Measurements from ENCODE around the gene BRCC3.

BRCC3 gene

GRCh38 chrX:155070975-155071693 lies at the start of gene BRCC3, which contains the start of the genes CMC4 and MTCP1:
BRCC3 (plus strand) TSS chrX:155071508; CDS start chrX:155071528, 20 bp downstream.
CMC4 (minus strand) TSS chrX:155071136; CDS start chrX:155064023, 7,113 bp downstream.
MTCP1 (minus strand) TSS chrX:155071136; CDS start chrX:155066010, 5,126 bp downstream.
- DNase-seq: peak; percentile 86

- no peak for DNase-seq
Measured at GRCh38 chrX:155022585-155022984, 48.7 kb upstream of the BRCC3 start, which contains the start of gene F8. F8 (minus strand) TSS chrX:155022723; CDS start chrX:155022552, 171 bp downstream.

- DNase-seq: no peak
Measured at GRCh38 chrX:155023907-155024833, 47.1 kb upstream of the BRCC3 start.

- no peak for DNase-seq
Measured at GRCh38 chrX:155026420-155026726, 44.9 kb upstream of the BRCC3 start.

- DNase-seq: peak; percentile 80
Measured at GRCh38 chrX:155026727-155027508, 44.4 kb upstream of the BRCC3 start, which contains the start of gene FUNDC2. FUNDC2 (plus strand) TSS chrX:155026844; CDS start chrX:155026939, 95 bp downstream.

- DNase-seq: peak; percentile 12
Measured at GRCh38 chrX:155027509-155028066, 43.7 kb upstream of the BRCC3 start.

GRCh38 chrX:155028129-155028528 lies 43.2 kb upstream of the BRCC3 start:
- no peak for DNase-seq

GRCh38 chrX:155028877-155029291 lies 42.4 kb upstream of the BRCC3 start:
- no peak for DNase-seq

- DNase-seq: no peak
Measured at GRCh38 chrX:155031657-155032056, 39.7 kb upstream of the BRCC3 start.

GRCh38 chrX:155035688-155036087 lies 35.6 kb upstream of the BRCC3 start:
- DNase-seq: no peak

- no peak for DNase-seq
Measured at GRCh38 chrX:155046129-155046810, 25.0 kb upstream of the BRCC3 start.

- DNase-seq: no peak
Measured at GRCh38 chrX:155046811-155047528, 24.3 kb upstream of the BRCC3 start.

GRCh38 chrX:155048977-155049619 lies 22.2 kb upstream of the BRCC3 start:
- peak; percentile 10 for DNase-seq

- DNase-seq: no peak
Measured at GRCh38 chrX:155052738-155053498, 18.4 kb upstream of the BRCC3 start.

GRCh38 chrX:155053656-155054055 lies 17.7 kb upstream of the BRCC3 start:
- no peak for DNase-seq

- DNase-seq: no peak
Measured at GRCh38 chrX:155054255-155054654, 17.1 kb upstream of the BRCC3 start.

GRCh38 chrX:155055494-155055893 lies 15.8 kb upstream of the BRCC3 start:
- DNase-seq: no peak

- DNase-seq: no peak
Measured at GRCh38 chrX:155056471-155056870, 14.8 kb upstream of the BRCC3 start.

GRCh38 chrX:155056877-155057792 lies 14.2 kb upstream of the BRCC3 start:
- no peak for DNase-seq
